H9 (cell line): ENCODE results near the gene MTMR1. TPM values are rescaled to one million over a fixed set of nuclear protein-coding genes. Genes with fewer than 3 reads are reported as not detected.

ENCODE experiments used
- DNase-seq: peaks from one replicate; pipeline ENCODE4 v3.0.0-alpha.2; 2017
- H2AFZ ChIP-seq: one replicate; pipeline ENCODE4 v1.6.1; 2013; ENCODE audit warnings: mild to moderate bottlenecking, low read length, control low read depth, moderate library complexity
- H2AK5ac ChIP-seq: 2 replicates; pipeline ENCODE4 v1.6.1; 2013; ENCODE audit warnings: low read length, control low read depth, mixed read lengths; ENCODE audit not compliant: insufficient read length
- H2BK120ac ChIP-seq: one replicate; pipeline ENCODE4 v1.6.1; 2013; ENCODE audit warnings: low read depth, mild to moderate bottlenecking, low read length, control low read depth, inconsistent platforms; ENCODE audit not compliant: poor library complexity, severe bottlenecking
- H2BK12ac ChIP-seq: 2 replicates; pipeline ENCODE4 v1.6.1; 2013; ENCODE audit warnings: low read length, control low read depth, mixed read lengths, low read depth; ENCODE audit not compliant: insufficient read length
- H2BK15ac ChIP-seq: 2 replicates; pipeline ENCODE4 v1.6.1; 2013; ENCODE audit warnings: low read depth, low read length, control low read depth
- H2BK20ac ChIP-seq: one replicate; pipeline ENCODE4 v1.6.1; 2013; ENCODE audit warnings: low read depth, mild to moderate bottlenecking, low read length, control low read depth, inconsistent platforms; ENCODE audit not compliant: poor library complexity, severe bottlenecking
- H2BK5ac ChIP-seq: 2 replicates; pipeline ENCODE4 v1.6.1; 2013; ENCODE audit warnings: low read length, control low read depth, mixed read lengths; ENCODE audit not compliant: insufficient read length
- H3K14ac ChIP-seq: 2 replicates; pipeline ENCODE4 v1.6.1; 2013; ENCODE audit warnings: low read length, control low read depth; ENCODE audit not compliant: insufficient read depth
- H3K18ac ChIP-seq: 2 replicates; pipeline ENCODE4 v1.6.1; 2013; ENCODE audit warnings: low read depth, mild to moderate bottlenecking, mixed read lengths, low read length, control low read depth; ENCODE audit not compliant: insufficient read length
- H3K23ac ChIP-seq: 2 replicates; pipeline ENCODE4 v1.6.1; 2013; ENCODE audit warnings: low read length, control low read depth, mixed read lengths, low read depth; ENCODE audit not compliant: insufficient read length
- H3K23me2 ChIP-seq: 2 replicates; pipeline ENCODE4 v1.6.1; 2013; ENCODE audit warnings: low read depth, mild to moderate bottlenecking, mixed read lengths, low read length, control low read depth; ENCODE audit not compliant: insufficient read length, poor library complexity, severe bottlenecking
- H3K27ac ChIP-seq: 2 replicates; pipeline ENCODE4 v1.5.1; 2013; ENCODE audit warnings: low read length, control low read depth, mixed read lengths, low read depth; ENCODE audit not compliant: insufficient read length
- H3K27me3 ChIP-seq: 2 replicates; pipeline ENCODE4 v1.6.1; 2013; ENCODE audit warnings: low read length, control low read depth, inconsistent platforms; ENCODE audit not compliant: insufficient read depth
- H3K4ac ChIP-seq: 2 replicates; pipeline ENCODE4 v1.6.1; 2013; ENCODE audit warnings: low read depth, mild to moderate bottlenecking, control low read depth, inconsistent platforms, low read length, moderate library complexity
- H3K4me1 ChIP-seq: 2 replicates; pipeline ENCODE4 v1.6.1; 2013; ENCODE audit warnings: low read length, control low read depth, inconsistent platforms; ENCODE audit not compliant: insufficient read depth
- H3K4me2 ChIP-seq: 2 replicates; pipeline ENCODE4 v1.6.1; 2013; ENCODE audit warnings: low read length, control low read depth, mixed read lengths; ENCODE audit not compliant: insufficient read length, insufficient read depth
- H3K56ac ChIP-seq: 2 replicates; pipeline ENCODE4 v1.6.1; 2013; ENCODE audit warnings: low read depth, mild to moderate bottlenecking, mixed read lengths, low read length, control low read depth; ENCODE audit not compliant: insufficient read length
- H3K79me1 ChIP-seq: 2 replicates; pipeline ENCODE4 v1.6.1; 2013; ENCODE audit warnings: low read depth, mild to moderate bottlenecking, moderate library complexity, low read length, control low read depth, inconsistent platforms; ENCODE audit not compliant: insufficient read depth, poor library complexity, severe bottlenecking
- H3K79me2 ChIP-seq: 2 replicates; pipeline ENCODE4 v1.6.1; 2013; ENCODE audit warnings: low read length, control low read depth, inconsistent platforms; ENCODE audit not compliant: insufficient read depth
- H3K9ac ChIP-seq: 2 replicates; pipeline ENCODE4 v1.6.1; 2013; ENCODE audit warnings: low read length, control low read depth, mixed read lengths; ENCODE audit not compliant: insufficient read length; ENCODE audit errors: extremely low read depth
- H3K9me3 ChIP-seq: one replicate; pipeline ENCODE4 v1.6.1; 2013; ENCODE audit warnings: low read depth, low read length, inconsistent platforms; ENCODE audit not compliant: control insufficient read depth
- H3T11ph ChIP-seq: one replicate; pipeline ENCODE4 v1.6.1; 2013; ENCODE audit warnings: mild to moderate bottlenecking, low read length, control low read depth, inconsistent platforms
- H4K20me1 ChIP-seq: one replicate; pipeline ENCODE4 v1.6.1; 2013; ENCODE audit not compliant: control insufficient read depth, insufficient read length, insufficient read depth
- H4K5ac ChIP-seq: 2 replicates; pipeline ENCODE4 v1.6.1; 2013; ENCODE audit warnings: low read depth, mild to moderate bottlenecking, mixed read lengths, low read length, control low read depth; ENCODE audit not compliant: insufficient read length
- H4K8ac ChIP-seq: replicated peaks from 2 replicates; pipeline ENCODE4 v1.6.1; 2013; ENCODE audit warnings: low read length, control low read depth, mixed read lengths, low read depth; ENCODE audit not compliant: insufficient read length
- H4K91ac ChIP-seq: 2 replicates; pipeline ENCODE4 v1.6.1; 2013; ENCODE audit warnings: low read depth, mild to moderate bottlenecking, moderate library complexity, mixed read lengths, low read length, control low read depth; ENCODE audit not compliant: insufficient read length
- H3K27ac Mint-ChIP-seq, 3 experiments: 2 replicates in 2 of 3; 3 replicates in 1 of 3; pipeline ENCODE4 v1.8.0; 2020 to 2021; ENCODE audit warnings: mixed read lengths in 3 of 3, mild to moderate bottlenecking in 1 of 3, moderate library complexity in 1 of 3
- H3K27me3 Mint-ChIP-seq: 2 replicates; pipeline ENCODE4 v1.8.0; 2021; ENCODE audit warnings: low read depth, mild to moderate bottlenecking, moderate library complexity, mixed read lengths
- H3K36me3 Mint-ChIP-seq, 3 experiments: 2 replicates in 2 of 3; 3 replicates in 1 of 3; pipeline ENCODE4 v1.8.0; 2020 to 2021; ENCODE audit warnings: low read depth in 3 of 3, mixed read lengths in 3 of 3; ENCODE audit not compliant: insufficient read depth in 1 of 3
- H3K4me1 Mint-ChIP-seq, 2 experiments: 2 replicates each; pipeline ENCODE4 v1.8.0; 2020; ENCODE audit warnings: mixed read lengths in 2 of 2
- H3K4me3 Mint-ChIP-seq, 2 experiments: 2 replicates in 1 of 2; 3 replicates in 1 of 2; pipeline ENCODE4 v1.8.0; 2020 to 2021; ENCODE audit warnings: mild to moderate bottlenecking in 2 of 2, mixed read lengths in 2 of 2, moderate library complexity in 1 of 2
- H3K9me3 Mint-ChIP-seq, 2 experiments: 2 replicates in 1 of 2; 3 replicates in 1 of 2; pipeline ENCODE4 v1.8.0; 2020; ENCODE audit warnings: mild to moderate bottlenecking in 2 of 2, mixed read lengths in 2 of 2, moderate library complexity in 1 of 2
- WGBS: extraction: QIAGEN DNeasy Blood & Tissue Kit; methylation state at CpG from one replicate; pipeline ENCODE4 v1.1.7; 2013; ENCODE audit warnings: missing lambda C conversion rate, low lambda C conversion rate, mixed read lengths; ENCODE audit not compliant: insufficient read length; ENCODE audit errors: extremely low coverage; 5-methylcytosine and 5-hydroxymethylcytosine counted together
- total RNA-seq: library from RNA; stranded (reverse); gene quantifications from 2 replicates; pipeline ENCODE4 v1.2.1, GENCODE V29; 2021
- TF ChIP-seq, protein P1 (sequence below): fragments of 200-600 bp; sonication (generic); conservative IDR thresholded peaks from 3 replicates; pipeline ENCODE4 v1.8.0; 2021; ENCODE audit warnings: antibody characterized with exemption, mild to moderate bottlenecking

Gene MTMR1
- total RNA-seq, 1 experiment from 2014 or later: 25.2 TPM

DNA sequence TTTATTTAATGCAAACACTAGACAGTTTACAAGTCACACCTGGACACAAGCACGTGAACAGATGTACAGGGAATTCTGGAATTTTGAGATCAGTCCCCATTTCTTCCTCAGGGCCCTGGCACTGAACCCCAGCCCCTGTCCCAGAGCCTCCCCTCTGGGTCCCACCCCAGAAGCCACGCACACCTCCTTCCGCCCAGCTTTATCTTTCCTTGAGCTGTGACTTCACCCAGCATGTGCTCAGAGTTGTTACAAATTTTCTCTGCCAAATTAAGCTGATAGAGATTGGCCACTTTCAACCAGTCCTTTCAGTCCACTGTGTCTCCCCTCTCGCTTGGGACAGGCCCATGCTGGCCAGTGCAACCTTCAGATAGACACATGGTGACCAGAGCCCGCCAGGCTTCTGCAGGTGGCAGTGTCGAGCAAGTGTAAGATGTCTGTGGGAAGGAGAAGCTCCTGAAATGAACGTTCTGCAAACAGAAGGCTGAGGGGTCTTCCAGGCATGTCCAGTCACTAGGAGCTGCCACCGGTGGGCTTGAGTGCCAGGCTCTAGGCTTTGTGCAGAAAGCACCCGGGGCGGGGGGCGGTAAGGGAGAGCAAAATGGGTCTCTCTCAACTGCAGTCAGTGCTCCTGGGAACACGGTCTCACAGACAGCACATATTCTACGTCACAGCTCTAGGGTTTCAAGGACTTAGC lies 73.3 kb downstream of the MTMR1 start:
- no CpG with 5 or more reads among the region's 13 CpGs for WGBS
- H3K27me3 ChIP-seq: no peaks in the 10 kb centered on the region
- Mint-ChIP-seq H3K9me3 (peaks cover 39 to 62% of the 10 kb centered on the region in 2 experiments), H3K27ac (peak overlapping the region in 1 of 3 experiments; percentile 57; a peak in 1 of 7 replicates), H3K36me3 (peaks cover 2 to 25% (median 15%) of the 10 kb centered on the region in 3 experiments; a peak in 6 of 7 replicates), H3K4me3 (no peak overlapping the region), H3K4me1 (peaks cover 9 to 24% of the 10 kb centered on the region in 2 experiments), H3K27me3 (no peaks in the 10 kb centered on the region)
- TF ChIP-seq, protein P1, sequence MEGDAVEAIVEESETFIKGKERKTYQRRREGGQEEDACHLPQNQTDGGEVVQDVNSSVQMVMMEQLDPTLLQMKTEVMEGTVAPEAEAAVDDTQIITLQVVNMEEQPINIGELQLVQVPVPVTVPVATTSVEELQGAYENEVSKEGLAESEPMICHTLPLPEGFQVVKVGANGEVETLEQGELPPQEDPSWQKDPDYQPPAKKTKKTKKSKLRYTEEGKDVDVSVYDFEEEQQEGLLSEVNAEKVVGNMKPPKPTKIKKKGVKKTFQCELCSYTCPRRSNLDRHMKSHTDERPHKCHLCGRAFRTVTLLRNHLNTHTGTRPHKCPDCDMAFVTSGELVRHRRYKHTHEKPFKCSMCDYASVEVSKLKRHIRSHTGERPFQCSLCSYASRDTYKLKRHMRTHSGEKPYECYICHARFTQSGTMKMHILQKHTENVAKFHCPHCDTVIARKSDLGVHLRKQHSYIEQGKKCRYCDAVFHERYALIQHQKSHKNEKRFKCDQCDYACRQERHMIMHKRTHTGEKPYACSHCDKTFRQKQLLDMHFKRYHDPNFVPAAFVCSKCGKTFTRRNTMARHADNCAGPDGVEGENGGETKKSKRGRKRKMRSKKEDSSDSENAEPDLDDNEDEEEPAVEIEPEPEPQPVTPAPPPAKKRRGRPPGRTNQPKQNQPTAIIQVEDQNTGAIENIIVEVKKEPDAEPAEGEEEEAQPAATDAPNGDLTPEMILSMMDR: peak; percentile 43; the same call in 2 of the 3 replicates
- H4K5ac ChIP-seq: no peak overlapping the region
- no peak overlapping the region for H2BK12ac ChIP-seq
- H3K9ac ChIP-seq: no peak overlapping the region
- H3K4me1 ChIP-seq: peaks cover 4% of the 10 kb centered on the region; the same call in 1 of the 2 replicates
- no peak overlapping the region for H2AFZ ChIP-seq
- no peak overlapping the region for H2AK5ac ChIP-seq
- no peak overlapping the region for H3K4ac ChIP-seq
- peak; percentile 54 for DNase-seq
- H3K9me3 ChIP-seq: no peaks in the 10 kb centered on the region
- no peak overlapping the region for H3K14ac ChIP-seq
- H3K79me2 ChIP-seq: no peaks in the 10 kb centered on the region
- H2BK15ac ChIP-seq: no peak overlapping the region
- no peaks in the 10 kb centered on the region for H3K23me2 ChIP-seq
- H2BK5ac ChIP-seq: no peak overlapping the region
- no peak overlapping the region for H2BK120ac ChIP-seq
- H3K27ac ChIP-seq: no peak overlapping the region
- no peak overlapping the region for H3K23ac ChIP-seq
- no peaks in the 10 kb centered on the region for H3K79me1 ChIP-seq
- no peak overlapping the region for H3T11ph ChIP-seq
- no peak overlapping the region for H3K4me2 ChIP-seq
- H3K56ac ChIP-seq: no peak overlapping the region
- H4K91ac ChIP-seq: no peak overlapping the region
- H3K18ac ChIP-seq: no peak overlapping the region
- peaks cover 2% of the 10 kb centered on the region for H4K20me1 ChIP-seq
- H2BK20ac ChIP-seq: no peak overlapping the region
- H4K8ac ChIP-seq: no peak overlapping the region
